ENCODE results near the gene ORC4.

The ORC4 gene

GRCh38 chr2:147934881-147935620 is 85.5 kb downstream of the ORC4 start:
- H3K9me3 ChIP-seq: no peaks in the 10 kb centered on the region
- no peaks in the 10 kb centered on the region for H3K4me1 ChIP-seq (ENCODE audit: control insufficient read depth in 1 of 2, insufficient read depth in 1 of 2, low read depth in 1 of 2, low read length in 1 of 2)
- H3K4me3 ChIP-seq (ENCODE audit: low read depth in 1 of 2, low read length in 1 of 2): no peak overlapping the region
- H3K27ac ChIP-seq: no peak overlapping the region
- H3K27me3 ChIP-seq: no peaks in the 10 kb centered on the region
- TF ChIP-seq, protein P1, sequence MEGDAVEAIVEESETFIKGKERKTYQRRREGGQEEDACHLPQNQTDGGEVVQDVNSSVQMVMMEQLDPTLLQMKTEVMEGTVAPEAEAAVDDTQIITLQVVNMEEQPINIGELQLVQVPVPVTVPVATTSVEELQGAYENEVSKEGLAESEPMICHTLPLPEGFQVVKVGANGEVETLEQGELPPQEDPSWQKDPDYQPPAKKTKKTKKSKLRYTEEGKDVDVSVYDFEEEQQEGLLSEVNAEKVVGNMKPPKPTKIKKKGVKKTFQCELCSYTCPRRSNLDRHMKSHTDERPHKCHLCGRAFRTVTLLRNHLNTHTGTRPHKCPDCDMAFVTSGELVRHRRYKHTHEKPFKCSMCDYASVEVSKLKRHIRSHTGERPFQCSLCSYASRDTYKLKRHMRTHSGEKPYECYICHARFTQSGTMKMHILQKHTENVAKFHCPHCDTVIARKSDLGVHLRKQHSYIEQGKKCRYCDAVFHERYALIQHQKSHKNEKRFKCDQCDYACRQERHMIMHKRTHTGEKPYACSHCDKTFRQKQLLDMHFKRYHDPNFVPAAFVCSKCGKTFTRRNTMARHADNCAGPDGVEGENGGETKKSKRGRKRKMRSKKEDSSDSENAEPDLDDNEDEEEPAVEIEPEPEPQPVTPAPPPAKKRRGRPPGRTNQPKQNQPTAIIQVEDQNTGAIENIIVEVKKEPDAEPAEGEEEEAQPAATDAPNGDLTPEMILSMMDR (IDR thresholded peaks at IDR 0.05): no peak
- H3K36me3 ChIP-seq: peaks cover 62% of the 10 kb centered on the region

GRCh38 chr2:147933931-147934330 is 86.6 kb downstream of the ORC4 start:
- H3K27me3 ChIP-seq: no peaks in the 10 kb centered on the region
- H3K27ac ChIP-seq: no peak overlapping the region
- no peaks in the 10 kb centered on the region for H3K9me3 ChIP-seq
- no peaks in the 10 kb centered on the region for H3K4me1 ChIP-seq (ENCODE audit: control insufficient read depth in 1 of 2, insufficient read depth in 1 of 2, low read depth in 1 of 2, low read length in 1 of 2)
- TF ChIP-seq, protein P1 (IDR thresholded peaks at IDR 0.05): no peak
- no peak overlapping the region for H3K4me3 ChIP-seq (ENCODE audit: low read depth in 1 of 2, low read length in 1 of 2)
- peaks cover 56% of the 10 kb centered on the region for H3K36me3 ChIP-seq

- TF ChIP-seq, protein P1 (IDR thresholded peaks at IDR 0.05): no peak
- no peak overlapping the region for H3K4me3 ChIP-seq (ENCODE audit: low read depth in 1 of 2, low read length in 1 of 2)
- H3K4me1 ChIP-seq (ENCODE audit: control insufficient read depth in 1 of 2, insufficient read depth in 1 of 2, low read depth in 1 of 2, low read length in 1 of 2): peaks cover 0 to 8% of the 10 kb centered on the region in 2 experiments
- H3K27me3 ChIP-seq: no peaks in the 10 kb centered on the region
- H3K9me3 ChIP-seq: no peaks in the 10 kb centered on the region
- H3K27ac ChIP-seq: no peak overlapping the region
- no peaks in the 10 kb centered on the region for H3K36me3 ChIP-seq
Measured at GRCh38 chr2:147927053-147927588, 93.4 kb downstream of the ORC4 start.

- no peaks in the 10 kb centered on the region for H3K9me3 ChIP-seq
- H3K36me3 ChIP-seq: no peaks in the 10 kb centered on the region
- H3K27me3 ChIP-seq: no peaks in the 10 kb centered on the region
- TF ChIP-seq, protein P1 (IDR thresholded peaks at IDR 0.05): no peak
- no peak overlapping the region for H3K4me3 ChIP-seq (ENCODE audit: low read depth in 1 of 2, low read length in 1 of 2)
- no peak overlapping the region for H3K27ac ChIP-seq
- H3K4me1 ChIP-seq (ENCODE audit: control insufficient read depth in 1 of 2, insufficient read depth in 1 of 2, low read depth in 1 of 2, low read length in 1 of 2): peaks cover 0 to 8% of the 10 kb centered on the region in 2 experiments
Measured at GRCh38 chr2:147925886-147926285, 94.7 kb downstream of the ORC4 start.

DNA sequence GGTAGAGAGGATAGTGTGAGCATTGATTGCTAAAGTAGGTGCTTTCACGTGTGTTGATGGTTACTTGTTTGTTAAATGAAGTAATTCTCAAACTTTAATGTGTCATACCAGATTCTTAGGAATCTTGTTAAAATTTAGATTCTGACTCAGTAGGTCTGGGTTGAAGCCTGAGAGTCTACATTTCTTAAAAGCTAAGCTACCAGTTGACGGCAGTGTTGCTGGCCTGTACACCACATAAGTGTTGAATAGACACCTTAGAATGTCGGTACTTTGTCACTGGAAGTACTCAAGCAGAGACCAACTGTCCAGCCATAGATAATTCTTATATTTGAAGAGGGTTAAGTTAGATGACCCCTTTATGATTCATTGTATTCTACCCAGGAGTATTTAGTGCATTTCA is 95.9 kb downstream of the ORC4 start:
- no peaks in the 10 kb centered on the region for H3K36me3 ChIP-seq
- H3K27me3 ChIP-seq: no peaks in the 10 kb centered on the region
- H3K9me3 ChIP-seq: no peaks in the 10 kb centered on the region
- TF ChIP-seq, protein P1 (IDR thresholded peaks at IDR 0.05): no peak
- H3K4me1 ChIP-seq (ENCODE audit: control insufficient read depth in 1 of 2, insufficient read depth in 1 of 2, low read depth in 1 of 2, low read length in 1 of 2): peaks cover 0 to 8% of the 10 kb centered on the region in 2 experiments
- H3K4me3 ChIP-seq (ENCODE audit: low read depth in 1 of 2, low read length in 1 of 2): no peak overlapping the region
- no peak overlapping the region for H3K27ac ChIP-seq

Measured in neutrophil (primary cell).